ENCODE measurements around the gene KDM3B. TPM values are rescaled to one million over a fixed set of nuclear protein-coding genes. Genes with fewer than 3 reads are reported as not detected.

KDM3B gene
- total and polyA plus RNA-seq, 9 of the 15 experiments (the other 6 are each of a cell fraction or from before 2014, with no cell fraction given) = 13.8 to 62.8 (median 41.9) TPM

DNA sequence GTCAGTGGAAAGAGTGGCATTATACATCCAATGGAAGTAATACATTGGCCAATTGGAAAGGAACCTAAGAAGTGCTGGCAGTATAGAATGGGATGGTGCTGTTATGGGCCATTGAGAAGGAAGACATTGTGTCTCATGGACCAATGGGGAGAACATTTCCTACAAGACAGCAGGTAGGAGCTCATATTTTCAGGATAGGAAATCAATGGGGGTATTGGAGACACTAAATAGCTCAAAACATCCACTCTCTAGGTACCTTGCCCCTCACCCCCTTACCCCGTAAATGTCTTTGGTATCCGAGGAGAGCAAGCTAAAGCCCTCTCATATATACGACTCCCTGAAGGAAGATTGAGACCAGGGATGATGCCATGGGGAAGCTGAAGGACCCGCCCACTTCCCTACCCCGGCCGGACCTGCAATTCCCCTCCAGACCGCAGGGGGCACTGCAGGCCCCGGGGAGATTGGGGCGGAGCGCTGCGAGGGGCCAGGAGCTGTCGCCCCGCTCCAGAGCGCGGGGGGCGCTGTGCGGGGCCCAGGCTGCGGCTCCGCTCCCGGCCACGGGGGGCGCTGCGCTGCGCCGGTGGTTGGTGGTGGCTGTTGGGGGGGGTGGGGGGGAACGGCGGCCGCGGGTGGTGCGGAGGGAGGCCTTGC is at the start of gene KDM3B (continued):
- TF ChIP-seq, protein P1, sequence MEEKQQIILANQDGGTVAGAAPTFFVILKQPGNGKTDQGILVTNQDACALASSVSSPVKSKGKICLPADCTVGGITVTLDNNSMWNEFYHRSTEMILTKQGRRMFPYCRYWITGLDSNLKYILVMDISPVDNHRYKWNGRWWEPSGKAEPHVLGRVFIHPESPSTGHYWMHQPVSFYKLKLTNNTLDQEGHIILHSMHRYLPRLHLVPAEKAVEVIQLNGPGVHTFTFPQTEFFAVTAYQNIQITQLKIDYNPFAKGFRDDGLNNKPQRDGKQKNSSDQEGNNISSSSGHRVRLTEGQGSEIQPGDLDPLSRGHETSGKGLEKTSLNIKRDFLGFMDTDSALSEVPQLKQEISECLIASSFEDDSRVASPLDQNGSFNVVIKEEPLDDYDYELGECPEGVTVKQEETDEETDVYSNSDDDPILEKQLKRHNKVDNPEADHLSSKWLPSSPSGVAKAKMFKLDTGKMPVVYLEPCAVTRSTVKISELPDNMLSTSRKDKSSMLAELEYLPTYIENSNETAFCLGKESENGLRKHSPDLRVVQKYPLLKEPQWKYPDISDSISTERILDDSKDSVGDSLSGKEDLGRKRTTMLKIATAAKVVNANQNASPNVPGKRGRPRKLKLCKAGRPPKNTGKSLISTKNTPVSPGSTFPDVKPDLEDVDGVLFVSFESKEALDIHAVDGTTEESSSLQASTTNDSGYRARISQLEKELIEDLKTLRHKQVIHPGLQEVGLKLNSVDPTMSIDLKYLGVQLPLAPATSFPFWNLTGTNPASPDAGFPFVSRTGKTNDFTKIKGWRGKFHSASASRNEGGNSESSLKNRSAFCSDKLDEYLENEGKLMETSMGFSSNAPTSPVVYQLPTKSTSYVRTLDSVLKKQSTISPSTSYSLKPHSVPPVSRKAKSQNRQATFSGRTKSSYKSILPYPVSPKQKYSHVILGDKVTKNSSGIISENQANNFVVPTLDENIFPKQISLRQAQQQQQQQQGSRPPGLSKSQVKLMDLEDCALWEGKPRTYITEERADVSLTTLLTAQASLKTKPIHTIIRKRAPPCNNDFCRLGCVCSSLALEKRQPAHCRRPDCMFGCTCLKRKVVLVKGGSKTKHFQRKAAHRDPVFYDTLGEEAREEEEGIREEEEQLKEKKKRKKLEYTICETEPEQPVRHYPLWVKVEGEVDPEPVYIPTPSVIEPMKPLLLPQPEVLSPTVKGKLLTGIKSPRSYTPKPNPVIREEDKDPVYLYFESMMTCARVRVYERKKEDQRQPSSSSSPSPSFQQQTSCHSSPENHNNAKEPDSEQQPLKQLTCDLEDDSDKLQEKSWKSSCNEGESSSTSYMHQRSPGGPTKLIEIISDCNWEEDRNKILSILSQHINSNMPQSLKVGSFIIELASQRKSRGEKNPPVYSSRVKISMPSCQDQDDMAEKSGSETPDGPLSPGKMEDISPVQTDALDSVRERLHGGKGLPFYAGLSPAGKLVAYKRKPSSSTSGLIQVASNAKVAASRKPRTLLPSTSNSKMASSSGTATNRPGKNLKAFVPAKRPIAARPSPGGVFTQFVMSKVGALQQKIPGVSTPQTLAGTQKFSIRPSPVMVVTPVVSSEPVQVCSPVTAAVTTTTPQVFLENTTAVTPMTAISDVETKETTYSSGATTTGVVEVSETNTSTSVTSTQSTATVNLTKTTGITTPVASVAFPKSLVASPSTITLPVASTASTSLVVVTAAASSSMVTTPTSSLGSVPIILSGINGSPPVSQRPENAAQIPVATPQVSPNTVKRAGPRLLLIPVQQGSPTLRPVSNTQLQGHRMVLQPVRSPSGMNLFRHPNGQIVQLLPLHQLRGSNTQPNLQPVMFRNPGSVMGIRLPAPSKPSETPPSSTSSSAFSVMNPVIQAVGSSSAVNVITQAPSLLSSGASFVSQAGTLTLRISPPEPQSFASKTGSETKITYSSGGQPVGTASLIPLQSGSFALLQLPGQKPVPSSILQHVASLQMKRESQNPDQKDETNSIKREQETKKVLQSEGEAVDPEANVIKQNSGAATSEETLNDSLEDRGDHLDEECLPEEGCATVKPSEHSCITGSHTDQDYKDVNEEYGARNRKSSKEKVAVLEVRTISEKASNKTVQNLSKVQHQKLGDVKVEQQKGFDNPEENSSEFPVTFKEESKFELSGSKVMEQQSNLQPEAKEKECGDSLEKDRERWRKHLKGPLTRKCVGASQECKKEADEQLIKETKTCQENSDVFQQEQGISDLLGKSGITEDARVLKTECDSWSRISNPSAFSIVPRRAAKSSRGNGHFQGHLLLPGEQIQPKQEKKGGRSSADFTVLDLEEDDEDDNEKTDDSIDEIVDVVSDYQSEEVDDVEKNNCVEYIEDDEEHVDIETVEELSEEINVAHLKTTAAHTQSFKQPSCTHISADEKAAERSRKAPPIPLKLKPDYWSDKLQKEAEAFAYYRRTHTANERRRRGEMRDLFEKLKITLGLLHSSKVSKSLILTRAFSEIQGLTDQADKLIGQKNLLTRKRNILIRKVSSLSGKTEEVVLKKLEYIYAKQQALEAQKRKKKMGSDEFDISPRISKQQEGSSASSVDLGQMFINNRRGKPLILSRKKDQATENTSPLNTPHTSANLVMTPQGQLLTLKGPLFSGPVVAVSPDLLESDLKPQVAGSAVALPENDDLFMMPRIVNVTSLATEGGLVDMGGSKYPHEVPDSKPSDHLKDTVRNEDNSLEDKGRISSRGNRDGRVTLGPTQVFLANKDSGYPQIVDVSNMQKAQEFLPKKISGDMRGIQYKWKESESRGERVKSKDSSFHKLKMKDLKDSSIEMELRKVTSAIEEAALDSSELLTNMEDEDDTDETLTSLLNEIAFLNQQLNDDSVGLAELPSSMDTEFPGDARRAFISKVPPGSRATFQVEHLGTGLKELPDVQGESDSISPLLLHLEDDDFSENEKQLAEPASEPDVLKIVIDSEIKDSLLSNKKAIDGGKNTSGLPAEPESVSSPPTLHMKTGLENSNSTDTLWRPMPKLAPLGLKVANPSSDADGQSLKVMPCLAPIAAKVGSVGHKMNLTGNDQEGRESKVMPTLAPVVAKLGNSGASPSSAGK (IDR thresholded peaks at IDR 0.05) = no peak
- TF ChIP-seq SMAD2 (IDR thresholded peaks at IDR 0.05; ENCODE audit: low read depth, low read length) = no peak
- no peak for TF ChIP-seq BMI1 (IDR thresholded peaks at IDR 0.05; ENCODE audit: low read length)
- TF ChIP-seq EHMT2 (IDR thresholded peaks at IDR 0.05) = no peak
- TF ChIP-seq, protein P2, sequence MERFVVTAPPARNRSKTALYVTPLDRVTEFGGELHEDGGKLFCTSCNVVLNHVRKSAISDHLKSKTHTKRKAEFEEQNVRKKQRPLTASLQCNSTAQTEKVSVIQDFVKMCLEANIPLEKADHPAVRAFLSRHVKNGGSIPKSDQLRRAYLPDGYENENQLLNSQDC (CRISPR knock-in tag; IDR thresholded peaks at IDR 0.05) = no peak
- no peak for TF ChIP-seq ZNF764 (CRISPR knock-in tag; IDR thresholded peaks at IDR 0.05; ENCODE audit: low read depth)
- no peak for TF ChIP-seq BRCA1 (IDR thresholded peaks at IDR 0.05)
- no peak for TF ChIP-seq BRCA1 (CRISPR knock-in tag; IDR thresholded peaks at IDR 0.05)
- no peak for TF ChIP-seq ZNF589 (CRISPR knock-in tag; IDR thresholded peaks at IDR 0.05; ENCODE audit: low read depth)
- TF ChIP-seq BACH1 (tag; IDR thresholded peaks at IDR 0.05) = no peak
- no peak for TF ChIP-seq TRIM24 (IDR thresholded peaks at IDR 0.05)
- TF ChIP-seq GABPB2 (CRISPR knock-in tag; conservative IDR thresholded peaks at IDR 0.05) = no peak
- TF ChIP-seq, protein P3, sequence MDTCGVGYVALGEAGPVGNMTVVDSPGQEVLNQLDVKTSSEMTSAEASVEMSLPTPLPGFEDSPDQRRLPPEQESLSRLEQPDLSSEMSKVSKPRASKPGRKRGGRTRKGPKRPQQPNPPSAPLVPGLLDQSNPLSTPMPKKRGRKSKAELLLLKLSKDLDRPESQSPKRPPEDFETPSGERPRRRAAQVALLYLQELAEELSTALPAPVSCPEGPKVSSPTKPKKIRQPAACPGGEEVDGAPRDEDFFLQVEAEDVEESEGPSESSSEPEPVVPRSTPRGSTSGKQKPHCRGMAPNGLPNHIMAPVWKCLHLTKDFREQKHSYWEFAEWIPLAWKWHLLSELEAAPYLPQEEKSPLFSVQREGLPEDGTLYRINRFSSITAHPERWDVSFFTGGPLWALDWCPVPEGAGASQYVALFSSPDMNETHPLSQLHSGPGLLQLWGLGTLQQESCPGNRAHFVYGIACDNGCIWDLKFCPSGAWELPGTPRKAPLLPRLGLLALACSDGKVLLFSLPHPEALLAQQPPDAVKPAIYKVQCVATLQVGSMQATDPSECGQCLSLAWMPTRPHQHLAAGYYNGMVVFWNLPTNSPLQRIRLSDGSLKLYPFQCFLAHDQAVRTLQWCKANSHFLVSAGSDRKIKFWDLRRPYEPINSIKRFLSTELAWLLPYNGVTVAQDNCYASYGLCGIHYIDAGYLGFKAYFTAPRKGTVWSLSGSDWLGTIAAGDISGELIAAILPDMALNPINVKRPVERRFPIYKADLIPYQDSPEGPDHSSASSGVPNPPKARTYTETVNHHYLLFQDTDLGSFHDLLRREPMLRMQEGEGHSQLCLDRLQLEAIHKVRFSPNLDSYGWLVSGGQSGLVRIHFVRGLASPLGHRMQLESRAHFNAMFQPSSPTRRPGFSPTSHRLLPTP (IDR thresholded peaks at IDR 0.05; ENCODE audit: borderline replicate concordance, extremely low read depth, insufficient read length) = no peak
- TF ChIP-seq RFX7 (CRISPR knock-in tag; IDR thresholded peaks at IDR 0.05) = no peak
